ENCODE data around the gene SCPEP1. TPM values are rescaled to one million over a fixed set of nuclear protein-coding genes. Genes with fewer than 3 reads are reported as not detected.
"Not testable (repeated sequence)": the region's sequence is repeated elsewhere in the genome, so short reads cannot be mapped to it uniquely, and the experiment has no call there.

The SCPEP1 gene
- total RNA-seq, 1 donor from 2014 or later, result 12.5 TPM

- Histone ChIP-seq H3K36me3 (ENCODE audit: control insufficient read depth in 3 of 3, insufficient read depth in 3 of 3, low read length in 3 of 3) (peaks cover 17 to 50% (median 41%) of the 10 kb centered on the region in 3 donors), H3K4me1 (ENCODE audit: control insufficient read depth in 3 of 3, insufficient read depth in 3 of 3, low read length in 3 of 3) (no peaks in the 10 kb centered on the region), H3K9me3 (ENCODE audit: control insufficient read depth in 3 of 3, low read length in 3 of 3) (no peaks in the 10 kb centered on the region), H3K27me3 (ENCODE audit: control insufficient read depth in 3 of 3, insufficient read depth in 3 of 3, low read length in 3 of 3) (no peaks in the 10 kb centered on the region), H3K9ac (ENCODE audit: low read depth in 1 of 3, low read length in 3 of 3) (no peak overlapping the region), H3K4me3 (ENCODE audit: low read length in 3 of 3) (no peak overlapping the region), H3K27ac (ENCODE audit: low read depth, low read length) (no peak overlapping the region)
These were observed 40.2 kb upstream of the SCPEP1 start for GRCh38 chr17:56937687-56938086.

GRCh38 chr17:56938206-56938605 lies 39.7 kb upstream of the SCPEP1 start:
- not testable (repeated sequence) for H3K4me3 ChIP-seq (ENCODE audit: low read length in 3 of 3); H3K27ac ChIP-seq (ENCODE audit: low read depth, low read length); H3K4me1 ChIP-seq (ENCODE audit: control insufficient read depth in 3 of 3, insufficient read depth in 3 of 3, low read length in 3 of 3); H3K27me3 ChIP-seq (ENCODE audit: control insufficient read depth in 3 of 3, insufficient read depth in 3 of 3, low read length in 3 of 3); H3K9me3 ChIP-seq (ENCODE audit: control insufficient read depth in 3 of 3, low read length in 3 of 3); H3K9ac ChIP-seq (ENCODE audit: low read depth in 1 of 3, low read length in 3 of 3)
- peaks cover 18 to 51% (median 41%) of the 10 kb centered on the region in 3 donors for H3K36me3 ChIP-seq (ENCODE audit: control insufficient read depth in 3 of 3, insufficient read depth in 3 of 3, low read length in 3 of 3)

GRCh38 chr17:56939869-56940484 lies 38.0 kb upstream of the SCPEP1 start:
- no peak overlapping the region for H3K9ac ChIP-seq (ENCODE audit: low read depth in 1 of 3, low read length in 3 of 3)
- no peaks in the 10 kb centered on the region for H3K4me1 ChIP-seq (ENCODE audit: control insufficient read depth in 3 of 3, insufficient read depth in 3 of 3, low read length in 3 of 3)
- H3K9me3 ChIP-seq (ENCODE audit: control insufficient read depth in 3 of 3, low read length in 3 of 3), result no peaks in the 10 kb centered on the region
- no peak overlapping the region for H3K27ac ChIP-seq (ENCODE audit: low read depth, low read length)
- peaks cover 19 to 54% (median 49%) of the 10 kb centered on the region in 3 donors for H3K36me3 ChIP-seq (ENCODE audit: control insufficient read depth in 3 of 3, insufficient read depth in 3 of 3, low read length in 3 of 3)
- H3K4me3 ChIP-seq (ENCODE audit: low read length in 3 of 3), result no peak overlapping the region
- no peaks in the 10 kb centered on the region for H3K27me3 ChIP-seq (ENCODE audit: control insufficient read depth in 3 of 3, insufficient read depth in 3 of 3, low read length in 3 of 3)

- Histone ChIP-seq H3K4me3 (ENCODE audit: low read length in 3 of 3) (no peak overlapping the region), H3K4me1 (ENCODE audit: control insufficient read depth in 3 of 3, insufficient read depth in 3 of 3, low read length in 3 of 3) (no peaks in the 10 kb centered on the region), H3K27ac (ENCODE audit: low read depth, low read length) (no peak overlapping the region), H3K36me3 (ENCODE audit: control insufficient read depth in 3 of 3, insufficient read depth in 3 of 3, low read length in 3 of 3) (peaks cover 23 to 45% (median 37%) of the 10 kb centered on the region in 3 donors), H3K27me3 (ENCODE audit: control insufficient read depth in 3 of 3, insufficient read depth in 3 of 3, low read length in 3 of 3) (no peaks in the 10 kb centered on the region), H3K9me3 (ENCODE audit: control insufficient read depth in 3 of 3, low read length in 3 of 3) (no peaks in the 10 kb centered on the region), H3K9ac (ENCODE audit: low read depth in 1 of 3, low read length in 3 of 3) (no peak overlapping the region)
These were observed 34.3 kb upstream of the SCPEP1 start for GRCh38 chr17:56943505-56944125.

- no peak overlapping the region for H3K9ac ChIP-seq (ENCODE audit: low read depth in 1 of 3, low read length in 3 of 3)
- H3K4me1 ChIP-seq (ENCODE audit: control insufficient read depth in 3 of 3, insufficient read depth in 3 of 3, low read length in 3 of 3), result no peaks in the 10 kb centered on the region
- H3K36me3 ChIP-seq (ENCODE audit: control insufficient read depth in 3 of 3, insufficient read depth in 3 of 3, low read length in 3 of 3), result peaks cover 30 to 56% (median 42%) of the 10 kb centered on the region in 3 donors
- no peak overlapping the region for H3K4me3 ChIP-seq (ENCODE audit: low read length in 3 of 3)
- no peaks in the 10 kb centered on the region for H3K9me3 ChIP-seq (ENCODE audit: control insufficient read depth in 3 of 3, low read length in 3 of 3)
- H3K27ac ChIP-seq (ENCODE audit: low read depth, low read length), result no peak overlapping the region
- no peaks in the 10 kb centered on the region for H3K27me3 ChIP-seq (ENCODE audit: control insufficient read depth in 3 of 3, insufficient read depth in 3 of 3, low read length in 3 of 3)
These were observed 31.9 kb upstream of the SCPEP1 start for GRCh38 chr17:56945938-56946505.

- H3K27me3 ChIP-seq (ENCODE audit: control insufficient read depth in 3 of 3, insufficient read depth in 3 of 3, low read length in 3 of 3), result no peaks in the 10 kb centered on the region
- H3K27ac ChIP-seq (ENCODE audit: low read depth, low read length), result no peak overlapping the region
- peaks cover 19 to 43% (median 30%) of the 10 kb centered on the region in 3 donors for H3K36me3 ChIP-seq (ENCODE audit: control insufficient read depth in 3 of 3, insufficient read depth in 3 of 3, low read length in 3 of 3)
- no peak overlapping the region for H3K9ac ChIP-seq (ENCODE audit: low read depth in 1 of 3, low read length in 3 of 3)
- H3K4me3 ChIP-seq (ENCODE audit: low read length in 3 of 3), result no peak overlapping the region
- no peaks in the 10 kb centered on the region for H3K4me1 ChIP-seq (ENCODE audit: control insufficient read depth in 3 of 3, insufficient read depth in 3 of 3, low read length in 3 of 3)
- H3K9me3 ChIP-seq (ENCODE audit: control insufficient read depth in 3 of 3, low read length in 3 of 3), result no peaks in the 10 kb centered on the region
These were observed 30.2 kb upstream of the SCPEP1 start for GRCh38 chr17:56947741-56948140.

GRCh38 chr17:56948491-56948890 lies 29.4 kb upstream of the SCPEP1 start:
- Histone ChIP-seq H3K4me3 (ENCODE audit: low read length in 3 of 3) (no peak overlapping the region), H3K4me1 (ENCODE audit: control insufficient read depth in 3 of 3, insufficient read depth in 3 of 3, low read length in 3 of 3) (no peaks in the 10 kb centered on the region), H3K27me3 (ENCODE audit: control insufficient read depth in 3 of 3, insufficient read depth in 3 of 3, low read length in 3 of 3) (no peaks in the 10 kb centered on the region), H3K9ac (ENCODE audit: low read depth in 1 of 3, low read length in 3 of 3) (no peak overlapping the region), H3K27ac (ENCODE audit: low read depth, low read length) (no peak overlapping the region), H3K9me3 (ENCODE audit: control insufficient read depth in 3 of 3, low read length in 3 of 3) (no peaks in the 10 kb centered on the region), H3K36me3 (ENCODE audit: control insufficient read depth in 3 of 3, insufficient read depth in 3 of 3, low read length in 3 of 3) (peaks cover 17 to 38% (median 27%) of the 10 kb centered on the region in 3 donors)

GRCh38 chr17:56949595-56949994 lies 28.3 kb upstream of the SCPEP1 start:
- Histone ChIP-seq H3K27ac (ENCODE audit: low read depth, low read length) (no peak overlapping the region), H3K4me1 (ENCODE audit: control insufficient read depth in 3 of 3, insufficient read depth in 3 of 3, low read length in 3 of 3) (no peaks in the 10 kb centered on the region), H3K4me3 (ENCODE audit: low read length in 3 of 3) (no peak overlapping the region), H3K9ac (ENCODE audit: low read depth in 1 of 3, low read length in 3 of 3) (no peak overlapping the region), H3K36me3 (ENCODE audit: control insufficient read depth in 3 of 3, insufficient read depth in 3 of 3, low read length in 3 of 3) (peaks cover 14 to 29% (median 20%) of the 10 kb centered on the region in 3 donors), H3K27me3 (ENCODE audit: control insufficient read depth in 3 of 3, insufficient read depth in 3 of 3, low read length in 3 of 3) (no peaks in the 10 kb centered on the region), H3K9me3 (ENCODE audit: control insufficient read depth in 3 of 3, low read length in 3 of 3) (no peaks in the 10 kb centered on the region)

GRCh38 chr17:56956992-56957391 lies 20.9 kb upstream of the SCPEP1 start:
- Histone ChIP-seq H3K9me3 (ENCODE audit: control insufficient read depth in 3 of 3, low read length in 3 of 3) (no peaks in the 10 kb centered on the region), H3K9ac (ENCODE audit: low read depth in 1 of 3, low read length in 3 of 3) (no peak overlapping the region), H3K27me3 (ENCODE audit: control insufficient read depth in 3 of 3, insufficient read depth in 3 of 3, low read length in 3 of 3) (no peaks in the 10 kb centered on the region), H3K4me1 (ENCODE audit: control insufficient read depth in 3 of 3, insufficient read depth in 3 of 3, low read length in 3 of 3) (peaks cover 9 to 18% (median 10%) of the 10 kb centered on the region in 3 donors), H3K27ac (ENCODE audit: low read depth, low read length) (no peak overlapping the region), H3K4me3 (ENCODE audit: low read length in 3 of 3) (no peak overlapping the region), H3K36me3 (ENCODE audit: control insufficient read depth in 3 of 3, insufficient read depth in 3 of 3, low read length in 3 of 3) (peaks cover 0 to 2% (median 0%) of the 10 kb centered on the region in 3 donors)

Measured in skeletal muscle tissue (tissue), 4 donors.